PFSK-1 (cell line): ENCODE measurements around the gene CNTNAP5.

Experiments used
- POLR2AphosphoS5 ChIP-seq: IDR thresholded peaks from 2 replicates; pipeline ENCODE4 v1.6.1; 2012; ENCODE audit warnings: low read depth, mild to moderate bottlenecking, control low read depth, low read length, moderate library complexity
- TAF1 ChIP-seq: IDR thresholded peaks from 2 replicates; pipeline ENCODE4 v1.6.1; 2012; ENCODE audit warnings: low read length, control low read depth, borderline replicate concordance; ENCODE audit not compliant: insufficient read depth
- TF ChIP-seq, protein P1 (sequence below), 2 experiments: IDR thresholded peaks; 2 replicates each; pipeline versions ENCODE4 v1.6.1 to v1.8.0; 2011 to 2012; ENCODE audit warnings: low read depth in 2 of 2, low read length in 2 of 2, control low read depth in 1 of 2, inconsistent platforms in 1 of 2, mild to moderate bottlenecking in 1 of 2, moderate library complexity in 1 of 2; ENCODE audit not compliant: insufficient read depth in 1 of 2

DNA sequence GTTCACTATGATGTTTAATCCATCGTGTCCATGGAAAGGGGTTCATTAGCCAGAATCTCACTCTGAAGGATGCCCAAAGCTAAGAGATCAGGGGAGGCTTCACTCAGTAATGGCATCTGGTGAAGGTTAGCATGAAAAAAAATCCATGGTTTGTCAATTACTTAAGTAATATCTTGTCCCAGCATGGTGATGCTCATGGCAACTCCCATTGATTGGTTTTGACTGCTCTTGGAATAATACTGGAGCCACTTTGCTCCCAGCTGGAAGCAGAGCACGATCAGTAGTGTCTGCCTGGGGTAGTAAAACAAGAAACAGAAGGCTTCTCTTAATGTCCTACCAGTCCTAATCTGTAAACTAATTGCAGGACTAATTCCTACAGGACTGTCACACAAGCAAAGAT, 799.4 kb downstream of the CNTNAP5 start:
- TF ChIP-seq POLR2AphosphoS5 (no peak), TAF1 (no peak)
- TF ChIP-seq, protein P1, sequence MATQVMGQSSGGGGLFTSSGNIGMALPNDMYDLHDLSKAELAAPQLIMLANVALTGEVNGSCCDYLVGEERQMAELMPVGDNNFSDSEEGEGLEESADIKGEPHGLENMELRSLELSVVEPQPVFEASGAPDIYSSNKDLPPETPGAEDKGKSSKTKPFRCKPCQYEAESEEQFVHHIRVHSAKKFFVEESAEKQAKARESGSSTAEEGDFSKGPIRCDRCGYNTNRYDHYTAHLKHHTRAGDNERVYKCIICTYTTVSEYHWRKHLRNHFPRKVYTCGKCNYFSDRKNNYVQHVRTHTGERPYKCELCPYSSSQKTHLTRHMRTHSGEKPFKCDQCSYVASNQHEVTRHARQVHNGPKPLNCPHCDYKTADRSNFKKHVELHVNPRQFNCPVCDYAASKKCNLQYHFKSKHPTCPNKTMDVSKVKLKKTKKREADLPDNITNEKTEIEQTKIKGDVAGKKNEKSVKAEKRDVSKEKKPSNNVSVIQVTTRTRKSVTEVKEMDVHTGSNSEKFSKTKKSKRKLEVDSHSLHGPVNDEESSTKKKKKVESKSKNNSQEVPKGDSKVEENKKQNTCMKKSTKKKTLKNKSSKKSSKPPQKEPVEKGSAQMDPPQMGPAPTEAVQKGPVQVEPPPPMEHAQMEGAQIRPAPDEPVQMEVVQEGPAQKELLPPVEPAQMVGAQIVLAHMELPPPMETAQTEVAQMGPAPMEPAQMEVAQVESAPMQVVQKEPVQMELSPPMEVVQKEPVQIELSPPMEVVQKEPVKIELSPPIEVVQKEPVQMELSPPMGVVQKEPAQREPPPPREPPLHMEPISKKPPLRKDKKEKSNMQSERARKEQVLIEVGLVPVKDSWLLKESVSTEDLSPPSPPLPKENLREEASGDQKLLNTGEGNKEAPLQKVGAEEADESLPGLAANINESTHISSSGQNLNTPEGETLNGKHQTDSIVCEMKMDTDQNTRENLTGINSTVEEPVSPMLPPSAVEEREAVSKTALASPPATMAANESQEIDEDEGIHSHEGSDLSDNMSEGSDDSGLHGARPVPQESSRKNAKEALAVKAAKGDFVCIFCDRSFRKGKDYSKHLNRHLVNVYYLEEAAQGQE (IDR thresholded peaks at IDR 0.05; ENCODE audit: insufficient read depth in 1 of 2, low read depth in 2 of 2, low read length in 2 of 2), result no peak
